T47D (cell line): ENCODE data around the gene EIF4E.
"Not testable (repeated sequence)": the region's sequence is repeated elsewhere in the genome, so short reads cannot be mapped to it uniquely, and the experiment has no call there.

Source experiments
- DNase-seq, 2 experiments: peaks; one replicate each; pipeline versions ENCODE4 v3.0.0 to v3.0.0-alpha.2; 2011 to 2012; ENCODE audit warnings: low read depth in 1 of 2, low spot score in 1 of 2
- JUND ChIP-seq: IDR thresholded peaks from 2 replicates; pipeline ENCODE4 v1.6.1; 2012; ENCODE audit warnings: low read depth
- in situ Hi-C: cut with HindIII; loops from 2 replicates; pipeline ENCODE4 v1.10.0; 2016; ENCODE audit warnings: low sequenced_read_pairs, low pct_unique_long_range_greater_than_20kb

Gene EIF4E

GRCh38 chr4:98950925-98951324 lies 22.0 kb upstream of the EIF4E start:
- DNase-seq, result no peak
- no peak for TF ChIP-seq JUND
- in situ Hi-C loops, result no loop called here

- in situ Hi-C loops, result no loop called here
- no peak for DNase-seq
- TF ChIP-seq JUND, result no peak
Observed at GRCh38 chr4:98946359-98946758, 17.4 kb upstream of the EIF4E start.

- no peak for DNase-seq
- in situ Hi-C loops, result no loop called here
- no peak for TF ChIP-seq JUND
Observed at GRCh38 chr4:98945297-98945850, 16.4 kb upstream of the EIF4E start.

GRCh38 chr4:98939892-98940298 lies 11.0 kb upstream of the EIF4E start:
- no peak for TF ChIP-seq JUND
- in situ Hi-C loops, result no loop called here
- DNase-seq, result peak in 1 of 2 experiments; percentile 65

- TF ChIP-seq JUND, result no peak
- in situ Hi-C loops, result no loop called here
Observed at GRCh38 chr4:98939438-98939837, 10.5 kb upstream of the EIF4E start.

GRCh38 chr4:98937986-98938720 lies 9.2 kb upstream of the EIF4E start:
- in situ Hi-C loops, result no loop called here
- no peak for TF ChIP-seq JUND
- DNase-seq, result no peak

More at GRCh38 chr4:98939438-98939837, 10.5 kb upstream of the EIF4E start:
- DNase-seq, result no peak

GRCh38 chr4:98935633-98936032 lies 6.7 kb upstream of the EIF4E start:
- in situ Hi-C loops, result no loop called here

GRCh38 chr4:98934851-98935250 lies 5.9 kb upstream of the EIF4E start:
- in situ Hi-C loops, DNase-seq: not testable (repeated sequence)

More at GRCh38 chr4:98935633-98936032, 6.7 kb upstream of the EIF4E start:
- TF ChIP-seq JUND, result no peak
- no peak for DNase-seq

- in situ Hi-C loops, result no loop called here
- TF ChIP-seq JUND, result no peak
- DNase-seq, result no peak
Observed at GRCh38 chr4:98932539-98932938, 3.6 kb upstream of the EIF4E start.

- no peak for TF ChIP-seq JUND
- in situ Hi-C loops, result no loop called here
- no peak for DNase-seq
Observed at GRCh38 chr4:98930311-98930865, 1.5 kb upstream of the EIF4E start.

GRCh38 chr4:98929341-98930267 lies 671 bp upstream of the EIF4E start:
- peak; percentile 13 to 67 for DNase-seq
- in situ Hi-C loops, result no loop called here
- no peak for TF ChIP-seq JUND

- peak; percentile 30 to 75 for DNase-seq
- in situ Hi-C loops, result no loop called here
- no peak for TF ChIP-seq JUND
Observed at GRCh38 chr4:98928131-98928504, 815 bp downstream of the EIF4E start.

GRCh38 chr4:98926257-98926656 lies 2.7 kb downstream of the EIF4E start:
- in situ Hi-C loops, DNase-seq: not testable (repeated sequence)
